ENCODE results near the gene PRICKLE2.

PRICKLE2 gene

DNA sequence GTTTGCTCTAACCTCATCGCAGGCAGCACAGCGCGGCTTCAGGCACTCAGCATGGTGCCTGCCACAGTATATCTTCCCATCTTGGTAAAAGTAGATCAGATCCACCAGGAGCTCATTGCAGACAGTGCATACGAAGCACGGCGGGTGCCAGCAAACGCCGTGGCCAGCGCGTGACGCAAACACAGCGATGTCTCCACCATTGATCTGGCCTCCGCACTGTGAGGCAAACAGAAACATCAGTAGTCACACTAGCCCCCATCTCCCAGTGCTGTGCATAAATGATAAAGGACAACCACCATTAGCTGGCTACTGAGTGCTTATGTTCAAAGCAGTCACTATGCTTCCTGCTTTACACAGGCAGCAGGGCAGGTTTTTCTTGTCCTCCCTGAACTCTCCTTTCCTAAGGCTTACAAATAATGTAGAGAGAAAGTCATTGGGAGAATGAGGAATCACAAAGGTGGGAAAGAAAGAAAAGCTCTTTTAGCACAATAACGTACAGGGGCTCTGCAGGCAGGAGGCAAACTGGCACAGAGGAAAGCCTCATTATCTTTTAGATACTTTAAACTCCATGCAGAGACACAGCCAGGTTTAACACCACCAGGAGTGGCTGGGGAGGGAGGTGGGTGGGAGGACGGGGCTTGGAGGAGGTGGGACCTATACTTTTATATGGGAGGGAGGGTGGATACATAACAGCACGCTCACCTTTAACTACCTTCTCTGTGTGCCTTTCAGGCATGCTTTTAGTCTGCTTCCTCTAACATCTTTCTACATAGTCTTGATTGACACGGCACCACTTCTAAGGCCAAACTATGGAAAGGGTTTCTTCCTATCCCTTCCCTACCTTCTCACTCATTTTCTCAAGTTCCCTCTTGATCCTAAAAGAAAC is 67.9 kb downstream of the PRICKLE2 start:
- DNase-seq (ENCODE audit: low spot score), result peak; percentile 26

DNA sequence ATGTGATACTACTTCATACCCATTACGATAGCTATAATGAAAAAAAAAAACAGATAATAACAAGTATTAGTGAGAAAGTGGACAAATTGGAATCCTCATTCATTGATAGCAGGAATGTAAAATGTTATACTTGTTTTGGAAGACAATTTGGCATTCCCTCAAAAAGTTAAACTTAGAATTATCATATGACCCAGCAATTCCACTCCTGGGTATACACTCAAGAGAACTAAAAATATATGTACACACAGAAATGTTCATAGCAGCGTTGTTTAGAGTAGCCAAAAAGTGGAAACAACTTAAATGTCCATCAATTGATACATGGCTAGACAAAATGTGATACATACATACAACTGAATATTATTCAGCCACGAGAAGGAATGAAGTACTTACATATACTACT is 69.9 kb downstream of the PRICKLE2 start:
- no peak for DNase-seq (ENCODE audit: low spot score)

GRCh38 chr3:64152676-64153466 is 72.4 kb downstream of the PRICKLE2 start:
- DNase-seq (ENCODE audit: low spot score), result no peak

DNA sequence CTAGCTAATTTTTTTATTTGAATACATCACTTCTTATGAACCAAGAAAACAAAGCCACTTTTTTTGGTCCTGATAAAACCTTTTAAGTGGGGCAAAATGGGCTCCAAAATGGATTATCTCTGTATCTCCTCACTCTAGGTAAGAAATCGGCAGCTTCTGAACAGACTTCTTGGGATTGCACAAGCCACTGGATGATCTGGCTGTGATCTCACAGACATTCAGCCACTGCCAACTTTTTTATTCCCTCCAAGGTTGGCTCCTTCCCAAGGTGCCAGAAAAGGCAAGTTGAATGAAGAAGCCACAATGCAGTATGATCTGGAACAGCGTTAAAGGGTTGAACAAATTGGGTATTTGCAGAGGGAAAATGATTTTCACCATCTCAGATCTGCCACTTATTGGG is 73.2 kb downstream of the PRICKLE2 start:
- no peak for DNase-seq (ENCODE audit: low spot score)

GRCh38 chr3:64151342-64151871 is 73.9 kb downstream of the PRICKLE2 start:
- DNase-seq (ENCODE audit: low spot score), result no peak

- DNase-seq (ENCODE audit: low spot score), result no peak
Observed at GRCh38 chr3:64150623-64151207, 74.6 kb downstream of the PRICKLE2 start.

DNA sequence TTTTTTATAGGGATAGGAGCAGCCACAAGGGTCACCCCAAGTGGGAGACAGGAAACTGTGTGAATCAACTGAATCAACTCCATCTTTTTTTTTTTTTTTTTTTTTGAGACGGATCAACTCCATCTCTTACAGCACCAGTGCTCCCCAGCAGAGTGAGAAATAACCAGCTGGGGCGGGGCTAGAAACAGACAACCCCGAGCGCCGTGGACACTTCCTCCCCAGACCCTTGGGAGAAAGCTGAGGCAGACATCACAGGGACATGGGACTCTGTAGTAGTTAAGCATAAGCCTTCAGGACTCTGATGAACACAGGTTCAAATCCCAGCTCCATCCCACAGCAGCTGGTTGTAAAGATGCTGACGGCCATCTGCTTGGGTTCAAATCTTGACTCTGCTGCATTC is 75.4 kb downstream of the PRICKLE2 start:
- DNase-seq (ENCODE audit: low spot score), result no peak

DNA sequence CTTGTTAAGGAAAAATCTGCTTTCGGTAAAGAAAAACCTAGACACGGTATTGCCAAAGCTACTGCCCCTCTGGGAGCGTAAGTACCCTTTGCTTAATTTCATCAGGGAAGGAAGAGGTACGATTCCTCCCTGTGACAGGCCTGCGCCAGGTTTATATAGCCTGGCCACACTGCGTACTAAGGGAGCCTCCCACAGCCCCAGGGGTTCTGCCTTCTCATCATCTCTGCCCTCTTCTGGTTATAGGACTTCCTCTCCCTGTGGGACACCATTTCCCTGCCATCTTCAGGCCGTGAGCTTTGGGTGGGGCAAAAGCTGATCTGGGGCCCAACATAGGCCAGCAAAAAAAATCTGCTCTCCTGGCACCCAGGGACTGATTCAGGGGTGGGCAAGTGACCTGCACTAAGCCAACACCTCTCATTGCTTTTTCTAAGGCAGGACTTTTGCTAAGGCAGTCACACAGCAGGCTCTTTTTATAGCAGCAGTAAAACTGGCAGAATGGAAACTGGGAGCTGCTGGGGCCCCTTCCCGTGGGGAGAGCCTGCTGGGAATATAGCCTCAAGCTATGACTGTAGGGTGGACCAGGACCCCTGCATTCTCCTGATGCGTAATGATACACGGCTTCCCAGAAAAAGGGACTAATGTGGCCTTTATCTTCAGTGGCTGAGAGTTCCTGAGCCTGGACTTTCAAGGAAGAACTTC is 76.2 kb downstream of the PRICKLE2 start:
- DNase-seq (ENCODE audit: low spot score), result no peak

DNA sequence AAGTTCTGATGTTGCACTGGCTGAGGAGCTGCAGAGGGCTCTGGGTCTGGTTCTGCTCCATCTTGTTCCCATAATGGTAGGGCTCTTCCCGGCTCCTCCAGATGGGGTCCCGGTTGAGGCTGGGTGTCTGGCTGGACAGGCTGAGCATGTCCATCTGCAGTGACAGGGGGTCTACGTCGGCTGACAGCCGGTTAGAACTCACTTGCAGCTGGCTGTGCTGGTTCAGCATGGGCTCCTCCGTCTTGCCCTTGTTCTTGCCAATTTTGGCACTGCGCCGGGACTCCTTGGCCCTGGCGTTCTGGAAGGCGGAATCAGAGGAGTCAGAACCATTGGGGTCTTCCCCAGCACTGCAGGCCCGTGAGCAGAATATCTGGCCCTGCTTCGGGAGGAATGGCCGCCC is 78.1 kb downstream of the PRICKLE2 start:
- DNase-seq (ENCODE audit: low spot score), result no peak

- no peak for DNase-seq (ENCODE audit: low spot score)
Observed at GRCh38 chr3:64145438-64145837, 79.8 kb downstream of the PRICKLE2 start.

- no peak for DNase-seq (ENCODE audit: low spot score)
Observed at GRCh38 chr3:64144241-64144900, 80.9 kb downstream of the PRICKLE2 start.

DNA sequence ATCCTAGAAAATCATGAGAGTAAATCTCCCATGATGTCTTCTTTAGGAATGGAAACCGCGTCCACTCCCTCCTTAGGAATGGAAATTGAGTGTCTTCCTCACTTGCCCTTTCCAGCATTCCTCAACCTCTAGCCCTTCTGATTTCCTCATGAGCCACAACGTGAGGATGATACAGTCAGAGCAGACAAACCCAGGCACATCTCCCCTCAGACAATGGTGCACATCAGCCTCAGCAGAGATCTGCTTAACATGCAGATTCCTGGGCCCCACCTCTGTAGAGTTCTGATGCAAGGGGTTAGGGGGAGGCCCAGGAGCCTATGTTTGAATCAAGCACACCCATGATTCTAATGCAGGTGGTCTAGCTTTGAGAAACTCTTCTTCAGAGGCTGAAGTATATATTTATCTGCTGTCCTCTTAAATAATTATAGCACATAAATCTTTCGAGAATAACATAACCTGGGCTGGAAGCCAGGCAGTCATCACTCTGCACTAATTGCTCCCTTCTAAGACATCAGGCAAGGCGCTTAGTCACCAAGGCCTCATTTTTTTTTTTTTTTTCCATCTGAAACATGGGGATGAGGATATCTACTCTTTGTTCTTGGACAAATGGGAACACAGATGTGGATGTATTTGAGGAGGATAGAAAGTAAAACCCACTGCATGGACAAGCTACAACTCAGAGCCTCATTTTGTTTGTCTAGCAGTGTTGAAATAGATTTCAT is 81.7 kb downstream of the PRICKLE2 start:
- no peak for DNase-seq (ENCODE audit: low spot score)

DNA sequence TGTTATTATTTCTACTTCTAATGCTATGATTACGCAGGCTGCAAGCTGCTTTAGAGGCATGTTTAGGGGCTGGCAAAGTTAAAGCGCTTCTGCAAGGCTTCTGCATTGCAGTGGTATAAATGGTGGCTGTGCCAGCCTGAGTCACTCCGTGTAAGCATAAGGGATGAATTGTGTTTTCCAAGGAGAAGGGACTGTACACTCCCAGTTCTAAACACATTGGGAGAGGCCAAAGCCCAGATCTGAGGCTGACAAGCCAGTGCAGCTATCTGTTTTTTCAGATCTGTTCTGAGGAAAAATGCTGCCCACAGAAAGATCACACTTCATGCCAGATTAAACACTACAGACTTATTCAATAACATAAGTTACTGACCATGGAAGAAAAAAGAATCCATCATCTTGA is 83.8 kb downstream of the PRICKLE2 start:
- no peak for DNase-seq (ENCODE audit: low spot score)

- DNase-seq (ENCODE audit: low spot score), result no peak
Observed at GRCh38 chr3:64140651-64141050, 84.6 kb downstream of the PRICKLE2 start.

- DNase-seq (ENCODE audit: low spot score), result no peak
Observed at GRCh38 chr3:64138656-64139375, 86.5 kb downstream of the PRICKLE2 start.

- DNase-seq (ENCODE audit: low spot score), result no peak
Observed at GRCh38 chr3:64138046-64138445, 87.2 kb downstream of the PRICKLE2 start.

DNA sequence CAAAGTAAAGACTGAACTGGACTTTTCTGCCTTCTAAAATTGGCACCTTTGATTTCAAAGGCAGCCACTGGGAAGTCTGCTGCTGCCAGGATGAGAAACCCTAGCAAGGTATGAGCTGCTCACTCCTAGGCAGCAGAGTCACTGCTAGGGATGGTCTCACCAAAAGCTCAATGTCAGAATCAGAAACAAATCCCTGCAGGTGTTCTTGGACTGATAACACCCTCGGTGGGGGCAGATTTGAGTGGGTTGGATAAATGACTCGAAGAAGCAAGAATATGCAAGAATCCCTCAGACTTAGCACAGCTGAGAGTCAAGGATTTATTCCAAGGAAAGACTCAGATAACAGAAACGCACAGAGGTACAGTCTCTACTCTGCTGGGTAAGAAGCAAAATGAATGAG is 90.4 kb downstream of the PRICKLE2 start:
- no peak for DNase-seq (ENCODE audit: low spot score)

- no peak for DNase-seq (ENCODE audit: low spot score)
Observed at GRCh38 chr3:64133987-64134386, 91.3 kb downstream of the PRICKLE2 start.

DNA sequence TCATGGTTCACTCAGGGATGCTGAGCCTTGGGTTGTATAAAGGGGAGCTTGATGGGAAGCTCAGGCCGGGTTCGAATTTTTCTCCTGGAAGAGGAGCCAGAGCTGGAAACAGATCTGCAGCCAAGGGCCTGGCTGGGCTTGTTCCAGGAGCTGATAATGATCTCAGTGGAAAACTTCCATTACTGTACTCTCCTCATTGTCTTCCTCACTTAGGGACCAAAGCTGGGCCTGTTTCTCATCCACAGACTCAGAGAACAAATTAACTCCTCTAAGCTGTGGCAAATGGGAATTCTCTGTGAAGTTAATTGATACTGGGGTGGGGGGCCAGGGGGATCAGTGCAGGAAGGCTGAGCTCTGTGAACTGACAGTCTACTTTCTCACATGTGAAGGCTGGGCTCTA is 92.0 kb downstream of the PRICKLE2 start:
- no peak for DNase-seq (ENCODE audit: low spot score)

All from iPS-NIHi11 (cell line).